LNCaP clone FGC (cell line): ENCODE results near the gene UBASH3A.

Experiments
- DNase-seq: peaks from one replicate; pipeline ENCODE4 v3.0.0-alpha.2; 2011; ENCODE audit warnings: low read depth
- H3K4me3 ChIP-seq: 2 replicates; pipeline ENCODE4 v1.5.1; 2011; ENCODE audit warnings: mild to moderate bottlenecking, low read depth, low read length, control low read depth
- CTCF ChIP-seq: IDR thresholded peaks from 2 replicates; pipeline ENCODE4 v1.5.1; 2012; ENCODE audit warnings: mild to moderate bottlenecking; ENCODE audit not compliant: control insufficient read depth, insufficient read depth; ENCODE audit errors: extremely low read depth

The UBASH3A gene

GRCh38 chr21:42433946-42434551, 30.3 kb downstream of the UBASH3A start:
- no peak overlapping the region for H3K4me3 ChIP-seq
- no peak for TF ChIP-seq CTCF
- DNase-seq: no peak

- no peak overlapping the region for H3K4me3 ChIP-seq
- TF ChIP-seq CTCF: no peak
- DNase-seq: no peak
Measured at GRCh38 chr21:42434884-42435283, 31.2 kb downstream of the UBASH3A start.

GRCh38 chr21:42435401-42435800, 31.7 kb downstream of the UBASH3A start:
- no peak for TF ChIP-seq CTCF
- no peak overlapping the region for H3K4me3 ChIP-seq
- DNase-seq: no peak

DNA sequence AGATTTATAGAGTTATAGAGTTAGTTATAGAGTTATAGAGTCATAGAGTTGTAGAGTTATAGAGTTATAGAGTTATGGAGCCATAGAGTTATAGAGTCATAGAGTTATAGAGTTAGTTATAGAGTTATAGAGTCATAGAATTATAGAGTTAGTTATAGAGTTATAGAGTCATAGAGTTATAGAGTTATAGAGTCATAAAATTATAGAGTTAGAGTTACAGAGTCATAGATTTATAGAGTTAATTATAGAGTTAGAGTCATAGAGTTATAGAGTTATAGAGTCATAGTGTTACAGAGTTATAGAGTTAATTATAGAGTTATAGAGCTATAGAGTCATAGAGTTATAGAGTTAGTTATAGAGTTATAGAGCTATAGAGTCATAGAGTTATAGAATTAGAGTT, 32.1 kb downstream of the UBASH3A start:
- no peak for TF ChIP-seq CTCF
- DNase-seq: no peak
- H3K4me3 ChIP-seq: no peak overlapping the region

- TF ChIP-seq CTCF: no peak
- H3K4me3 ChIP-seq: no peak overlapping the region
- no peak for DNase-seq
Measured at GRCh38 chr21:42436914-42437313, 33.2 kb downstream of the UBASH3A start.

- H3K4me3 ChIP-seq: no peak overlapping the region
- DNase-seq: no peak
- TF ChIP-seq CTCF: no peak
Measured at GRCh38 chr21:42437786-42438185, 34.1 kb downstream of the UBASH3A start.
